8988T (cell line): Measurements from ENCODE around the gene LYRM9.
"Not testable (repeated sequence)": the region's sequence is repeated elsewhere in the genome, so short reads cannot be mapped to it uniquely, and the experiment has no call there.

Experiments used
- DNase-seq: peaks from one replicate; pipeline ENCODE4 v3.0.0; 2011

The LYRM9 gene

DNA sequence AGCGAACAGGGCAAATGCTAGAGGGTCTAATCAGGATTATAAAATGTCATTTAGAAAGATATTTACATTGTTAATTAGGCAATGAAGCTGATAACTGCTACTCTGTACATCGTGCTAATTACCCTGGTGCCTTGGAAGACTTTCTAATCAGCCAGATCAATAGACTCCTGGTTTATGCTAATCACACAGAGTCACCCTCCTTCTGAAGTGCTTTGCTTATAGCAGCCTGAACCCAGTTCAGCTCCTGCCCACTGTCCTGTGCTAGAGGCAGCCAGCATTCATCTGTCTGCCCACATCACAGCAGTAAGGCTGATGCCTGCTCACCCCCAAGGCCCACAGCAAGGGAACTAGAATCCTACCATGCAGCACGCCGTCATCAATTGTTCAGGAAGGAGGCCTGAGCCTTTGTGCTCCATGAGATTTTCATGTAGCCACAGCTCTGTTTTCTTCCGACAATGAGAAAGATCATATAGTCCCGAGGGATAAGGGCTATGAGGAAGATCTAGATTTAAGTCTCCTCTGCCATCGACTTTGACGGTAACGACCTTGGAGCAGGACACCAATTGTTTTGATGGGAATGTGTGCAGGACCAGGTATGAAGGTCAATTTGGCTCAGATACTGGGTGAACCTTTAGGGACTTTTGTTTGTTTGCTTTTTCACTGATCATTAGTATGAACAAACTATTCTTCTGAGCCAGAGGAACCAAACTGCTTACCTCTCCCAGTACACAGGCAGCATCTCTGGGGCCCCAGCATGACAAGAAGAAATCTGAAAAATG lies 12.5 kb upstream of the LYRM9 start:
- DNase-seq, result no peak

DNA sequence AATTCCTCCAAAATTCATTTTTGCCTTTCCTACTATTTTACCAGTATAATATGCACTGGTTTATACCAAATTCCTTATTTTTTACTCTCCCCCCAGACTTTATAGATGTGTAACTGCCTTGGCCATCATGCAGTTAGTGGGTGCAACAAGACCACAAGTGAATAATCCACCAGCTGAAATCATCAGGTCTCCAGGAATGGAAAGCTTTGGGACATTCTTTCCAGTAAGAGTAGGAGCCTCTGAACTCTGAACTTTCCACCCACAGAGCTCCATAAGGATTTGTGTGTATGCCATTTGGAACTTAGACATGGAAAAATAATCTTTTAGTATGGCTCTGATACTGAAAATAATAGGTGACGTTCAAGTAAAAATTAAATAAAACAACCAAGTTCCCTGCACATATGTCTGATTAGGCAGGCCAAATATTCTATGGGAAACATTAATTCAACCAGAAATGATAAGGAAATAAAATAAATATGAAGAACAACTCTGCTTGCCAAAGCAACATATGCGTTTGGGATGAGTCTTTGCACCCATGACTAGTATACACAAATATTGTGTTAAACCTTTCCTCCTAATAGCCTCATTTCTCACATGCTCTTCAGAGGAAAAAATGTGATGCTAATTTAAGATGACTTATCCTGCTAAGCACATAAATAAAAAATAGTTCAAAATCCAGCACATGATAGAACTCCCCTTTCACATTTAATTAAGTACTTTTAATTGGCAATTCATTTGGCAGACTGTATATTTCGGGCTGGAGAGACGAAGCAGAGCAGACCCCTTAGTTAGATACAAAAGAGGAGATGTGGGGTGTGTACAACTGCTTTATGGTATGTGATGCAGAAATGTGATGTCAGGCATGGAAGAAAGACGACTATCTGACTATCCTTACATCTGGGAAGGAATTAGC lies 11.6 kb upstream of the LYRM9 start:
- DNase-seq, result no peak

DNA sequence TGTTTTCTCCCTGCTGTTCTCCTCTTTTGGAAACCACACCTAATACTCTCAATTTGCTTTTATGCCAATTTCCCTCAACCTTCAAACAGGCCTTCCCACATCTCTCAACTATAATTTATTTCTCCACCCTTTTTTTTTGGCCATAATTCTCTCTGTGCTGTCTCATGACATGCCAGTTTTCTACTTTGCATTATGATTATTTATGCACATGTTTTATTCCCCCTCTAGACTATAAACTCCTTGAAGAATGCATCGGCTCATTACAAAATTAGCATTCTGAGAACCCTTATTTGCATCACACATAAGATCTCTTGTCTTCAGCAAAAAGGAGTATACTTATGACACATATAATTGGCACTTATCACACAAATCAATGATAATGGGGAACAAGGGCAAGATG lies 10.9 kb upstream of the LYRM9 start:
- no peak for DNase-seq

- no peak for DNase-seq
These were observed 6.4 kb upstream of the LYRM9 start for GRCh38 chr17:27899525-27899924.

- no peak for DNase-seq
These were observed 4.9 kb upstream of the LYRM9 start for GRCh38 chr17:27898096-27898495.

GRCh38 chr17:27896701-27897100 lies 3.5 kb upstream of the LYRM9 start:
- DNase-seq, result no peak

- no peak for DNase-seq
These were observed 2.9 kb upstream of the LYRM9 start for GRCh38 chr17:27895940-27896535.

- no peak for DNase-seq
These were observed 2.1 kb upstream of the LYRM9 start for GRCh38 chr17:27895123-27895895.

DNA sequence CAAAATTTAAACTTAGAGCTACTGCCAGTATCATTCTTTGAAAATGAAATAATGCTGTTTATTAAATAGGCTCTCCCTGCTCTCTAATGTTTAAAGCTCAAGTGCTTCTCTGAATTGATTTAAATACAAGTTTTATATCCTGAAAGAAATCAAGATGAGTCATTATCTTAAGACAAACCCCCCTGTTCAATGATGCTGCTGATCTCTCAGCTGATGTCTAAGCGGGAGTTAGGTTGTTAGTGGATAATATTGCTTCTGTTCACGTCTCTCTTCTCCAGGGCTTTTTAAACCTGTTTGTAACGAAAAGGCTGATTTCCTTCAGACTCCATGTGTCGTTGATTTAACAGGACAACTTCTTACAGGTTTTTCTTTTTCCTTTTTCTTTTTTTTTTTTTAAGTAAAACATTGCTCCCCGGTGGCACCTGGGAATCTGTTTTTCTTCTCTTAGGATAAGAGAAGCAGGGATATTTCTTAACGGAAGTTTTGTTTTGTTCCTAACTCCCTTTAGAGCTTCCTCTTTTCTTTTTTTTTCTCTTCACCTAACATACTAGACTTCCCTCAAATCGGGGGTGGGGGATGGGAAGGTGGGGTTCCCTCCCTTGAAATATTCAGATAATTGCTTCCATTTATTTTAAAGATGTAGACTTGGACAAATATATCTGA lies 807 bp upstream of the LYRM9 start:
- DNase-seq, result no peak

DNA sequence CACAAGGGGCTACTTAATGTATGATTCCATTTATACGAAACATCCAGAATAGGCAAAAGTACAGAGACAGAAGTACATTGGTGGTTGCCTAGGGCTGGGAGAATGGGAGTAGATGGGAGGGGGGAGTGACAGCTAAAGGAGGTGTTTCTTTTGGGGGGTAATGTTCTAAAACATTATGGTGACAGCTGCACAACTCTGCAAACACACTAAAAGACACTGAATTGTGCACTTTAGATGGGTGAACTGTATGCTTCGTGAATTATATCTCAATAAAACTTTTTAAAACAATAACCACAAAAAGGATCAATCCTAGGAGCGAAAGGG lies 661 bp downstream of the LYRM9 start:
- DNase-seq, result no peak

- DNase-seq, result no peak
These were observed 1.3 kb downstream of the LYRM9 start for GRCh38 chr17:27891841-27892240.

- no peak for DNase-seq
These were observed 3.4 kb downstream of the LYRM9 start for GRCh38 chr17:27889711-27890251.

DNA sequence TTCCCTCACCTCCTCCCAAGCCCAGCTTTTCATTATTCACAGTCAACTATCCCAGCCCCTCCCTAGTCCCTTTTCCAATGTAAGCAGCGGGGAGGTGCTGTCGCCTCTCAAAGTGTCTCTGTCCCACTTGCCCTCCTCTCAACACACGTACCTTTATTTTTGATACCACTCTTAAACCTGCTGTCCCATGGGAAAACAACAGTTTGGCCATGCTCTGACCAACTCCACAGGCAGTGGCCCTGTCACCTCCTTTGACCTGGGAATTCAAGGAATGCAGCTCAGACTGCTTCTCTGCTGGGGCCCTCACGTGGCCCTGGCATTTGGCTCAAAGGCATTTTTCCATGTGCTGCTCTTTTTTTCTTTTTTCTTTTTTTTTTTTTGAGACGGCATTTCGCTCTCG lies 4.2 kb downstream of the LYRM9 start:
- no peak for DNase-seq

DNA sequence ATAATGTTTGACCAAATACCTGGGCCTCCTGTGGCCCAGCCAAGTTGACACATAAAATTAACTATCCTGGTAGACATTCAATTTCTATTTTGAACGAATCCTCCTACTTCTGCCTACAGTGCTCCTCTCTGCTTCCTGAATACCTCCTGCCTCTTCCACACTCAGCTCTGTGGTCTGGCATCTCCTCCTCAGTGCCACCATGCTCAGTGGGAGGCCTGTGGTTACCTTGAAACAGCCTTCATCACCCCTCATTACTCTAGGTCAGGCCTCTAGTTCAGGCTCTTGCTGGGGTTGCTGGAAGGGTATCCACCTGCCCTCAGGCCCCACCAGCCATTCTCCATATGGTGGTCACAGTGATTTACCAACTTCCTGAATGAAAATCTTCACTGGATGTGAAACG lies 5.1 kb downstream of the LYRM9 start:
- no peak for DNase-seq

- not testable (repeated sequence) for DNase-seq
These were observed 6.7 kb downstream of the LYRM9 start for GRCh38 chr17:27886348-27886906.

DNA sequence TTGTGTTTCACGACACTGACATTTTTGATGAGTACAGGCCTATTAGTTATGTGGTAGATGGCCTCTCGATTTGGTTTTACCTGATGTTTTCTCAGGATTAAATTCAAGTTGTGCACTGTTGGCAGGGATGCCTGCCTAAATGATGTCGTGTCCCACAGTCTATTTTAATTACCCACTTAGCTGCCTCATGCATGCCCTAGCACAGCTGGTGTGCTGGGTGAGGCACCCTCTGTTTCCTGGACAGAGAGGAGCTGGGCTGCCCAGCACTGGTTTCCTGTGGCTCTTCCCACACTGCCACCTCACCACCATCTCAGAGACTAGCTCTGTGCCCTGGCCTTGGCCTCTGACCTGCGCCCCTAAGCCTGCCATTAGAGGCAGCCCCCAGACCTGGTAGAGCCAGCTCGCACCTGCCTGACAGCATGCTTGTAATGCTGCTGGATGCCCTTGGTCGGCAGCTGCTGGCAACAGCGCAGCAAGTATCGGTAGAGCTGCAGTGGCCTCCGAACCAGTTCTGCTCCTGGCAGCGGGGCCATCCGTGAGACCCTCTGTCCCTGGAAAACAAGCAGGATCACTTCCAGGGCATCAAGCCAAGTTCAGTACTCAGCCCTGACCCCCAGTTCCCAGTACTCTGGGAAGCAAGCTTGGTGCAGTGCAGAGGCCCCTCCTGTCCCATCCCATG lies 10.9 kb downstream of the LYRM9 start:
- DNase-seq, result no peak

GRCh38 chr17:27879987-27880608 lies 13.1 kb downstream of the LYRM9 start:
- DNase-seq, result peak; percentile 86

- no peak for DNase-seq
These were observed 14.2 kb downstream of the LYRM9 start for GRCh38 chr17:27878776-27879562.

DNA sequence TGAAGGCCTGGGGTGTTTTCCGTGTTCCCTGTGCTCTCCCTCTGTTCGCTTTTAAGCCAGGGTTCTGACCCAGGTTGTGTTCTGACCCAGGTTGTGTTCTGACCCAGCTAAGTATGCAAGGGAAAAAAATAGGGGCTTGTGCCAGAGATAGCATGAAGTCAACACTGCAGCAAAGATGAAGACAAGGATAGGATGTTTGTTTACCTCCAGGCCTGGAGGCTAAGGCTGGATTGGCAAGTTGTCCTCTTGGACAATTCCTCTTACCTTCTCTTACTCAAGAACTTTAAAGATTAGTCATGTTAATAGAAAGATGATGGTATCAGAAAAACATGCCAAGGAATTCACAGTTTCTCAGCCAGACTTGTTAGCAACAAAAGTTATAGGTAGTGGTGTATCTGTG lies 19.4 kb downstream of the LYRM9 start:
- DNase-seq, result no peak

DNA sequence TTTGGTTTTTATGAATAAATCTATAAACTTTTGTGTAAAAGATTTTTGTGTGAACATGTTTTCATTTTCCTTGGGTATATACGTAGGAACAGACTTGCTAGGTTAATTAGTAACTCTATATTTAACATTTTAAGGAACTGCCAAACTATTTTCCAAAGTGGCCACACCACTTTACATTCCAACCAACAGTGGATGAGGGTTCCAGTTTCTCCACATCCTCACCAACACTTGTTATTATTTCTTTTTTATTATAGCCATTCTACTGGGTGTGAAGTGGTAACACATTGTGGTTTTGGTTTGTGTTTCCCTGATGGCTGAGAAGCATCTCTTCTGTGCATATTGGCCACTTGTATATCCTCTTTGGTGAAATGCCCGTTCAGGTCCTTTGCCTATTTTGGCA lies 20.0 kb downstream of the LYRM9 start:
- no peak for DNase-seq
